NCI-H1092 treated with DMSO at 0.1 percent for 48 hours (cell line): Measurements from ENCODE around the gene TRIM27.
"Not testable (repeated sequence)": the region's sequence is repeated elsewhere in the genome, so short reads cannot be mapped to it uniquely, and the experiment has no call there.

Experiments
- DNase-seq: peaks from one replicate; lab custom pipeline; 2025; lab: John Stamatoyannopoulos, UW

The TRIM27 gene

DNA sequence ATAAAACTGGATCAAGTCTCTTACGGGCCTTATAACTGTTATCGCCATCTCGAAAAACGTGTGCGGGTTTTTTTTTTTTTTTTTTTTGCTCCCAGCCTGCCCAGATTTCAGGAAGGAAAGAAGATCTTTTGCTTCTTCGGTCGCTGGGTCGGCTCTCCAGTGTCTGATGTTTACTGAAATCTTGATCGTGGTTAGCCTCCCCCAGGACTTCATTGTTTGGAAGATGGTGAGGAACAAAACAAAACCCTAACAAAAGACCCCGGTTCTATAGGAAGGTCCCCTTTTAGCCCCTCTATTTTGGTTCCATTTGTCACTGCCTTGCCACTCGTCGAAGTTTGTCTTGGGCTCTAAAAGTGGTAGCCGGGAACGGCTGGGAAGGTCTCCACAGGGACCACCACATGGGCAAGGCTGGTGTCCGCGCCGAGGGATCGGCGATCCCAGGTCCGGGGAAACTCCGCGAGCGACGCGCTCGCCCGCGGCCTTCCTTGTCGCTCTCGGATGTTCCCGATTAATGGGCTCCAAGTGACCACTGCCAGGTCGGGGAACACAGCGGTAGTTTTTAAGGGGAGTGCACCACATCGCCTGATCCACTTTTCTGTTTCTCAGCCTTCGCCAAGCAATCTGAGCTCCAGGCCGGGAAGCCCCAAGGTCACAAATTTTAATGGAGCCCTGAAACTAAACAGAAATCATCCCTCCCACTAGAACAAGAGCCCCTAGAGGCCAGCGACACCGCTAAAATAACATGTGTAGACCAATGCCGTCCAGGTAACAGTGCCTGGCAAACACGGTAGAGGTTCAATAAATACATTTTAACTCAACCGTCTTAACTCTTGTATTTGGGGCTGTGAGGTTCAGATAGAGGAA is 27.0 kb downstream of the TRIM27 start:
- DNase-seq, result peak; percentile 72

DNA sequence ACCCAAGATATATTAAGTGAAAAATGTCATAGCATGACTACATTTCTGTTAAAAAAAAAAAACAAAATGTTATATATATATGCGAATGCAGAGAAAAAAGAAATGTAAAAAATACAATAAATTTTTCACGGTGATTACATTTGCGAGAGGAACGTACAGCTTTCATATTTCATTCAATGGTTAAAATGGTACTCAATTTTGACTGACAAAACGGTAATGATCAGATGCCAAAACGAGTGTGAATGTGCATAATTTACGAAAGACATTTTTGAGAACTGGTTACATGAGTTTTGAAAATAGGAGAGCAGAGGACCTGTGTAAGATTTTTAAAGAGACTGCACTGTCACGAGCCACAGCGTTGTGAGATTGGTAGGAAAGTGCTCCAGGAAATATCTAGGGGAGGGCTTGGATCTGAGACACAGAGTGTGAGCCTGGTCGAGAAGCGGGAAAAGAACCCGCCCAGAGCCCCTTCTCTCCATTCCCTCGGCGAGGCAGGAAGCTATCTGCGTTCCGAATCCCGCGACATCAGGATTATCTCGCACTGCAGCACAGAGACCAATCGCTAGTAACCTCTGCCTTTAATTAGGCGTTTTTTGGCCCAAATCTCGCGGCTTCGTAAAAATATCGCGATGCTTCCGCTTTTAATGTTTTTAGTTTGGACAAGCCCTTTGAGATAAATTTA is 28.5 kb downstream of the TRIM27 start:
- DNase-seq, result peak; percentile 92

DNA sequence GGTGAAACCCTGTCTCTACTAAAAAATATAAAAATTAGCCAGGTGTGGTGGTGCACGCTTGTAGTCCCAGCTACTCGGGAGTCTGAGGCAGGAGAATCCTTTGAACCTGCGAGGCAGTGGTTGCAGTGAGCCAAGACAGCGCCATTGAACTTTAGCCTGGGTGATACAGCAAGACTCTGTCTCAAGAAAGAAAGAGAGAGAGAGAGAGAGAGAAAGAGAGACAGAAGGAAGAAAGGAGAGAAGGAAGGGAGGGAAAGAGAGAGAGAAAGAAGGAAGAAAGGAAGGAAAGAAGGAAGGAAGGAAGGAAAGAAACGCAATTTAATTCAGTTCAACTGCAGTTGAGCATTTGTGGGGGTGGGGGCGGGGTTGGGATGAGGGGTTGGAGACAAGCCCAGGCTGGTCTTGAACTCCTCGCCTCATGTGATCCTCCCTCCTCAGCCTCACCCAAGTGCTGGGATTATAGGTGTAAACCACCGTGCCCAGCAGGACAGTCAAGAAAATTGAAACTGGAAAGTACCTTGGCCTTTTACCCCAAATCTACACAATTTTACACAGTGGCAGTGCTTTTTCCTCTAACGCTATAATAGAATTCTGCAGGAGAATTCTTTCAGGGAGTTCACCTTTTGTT is 30.5 kb downstream of the TRIM27 start:
- no peak for DNase-seq

DNA sequence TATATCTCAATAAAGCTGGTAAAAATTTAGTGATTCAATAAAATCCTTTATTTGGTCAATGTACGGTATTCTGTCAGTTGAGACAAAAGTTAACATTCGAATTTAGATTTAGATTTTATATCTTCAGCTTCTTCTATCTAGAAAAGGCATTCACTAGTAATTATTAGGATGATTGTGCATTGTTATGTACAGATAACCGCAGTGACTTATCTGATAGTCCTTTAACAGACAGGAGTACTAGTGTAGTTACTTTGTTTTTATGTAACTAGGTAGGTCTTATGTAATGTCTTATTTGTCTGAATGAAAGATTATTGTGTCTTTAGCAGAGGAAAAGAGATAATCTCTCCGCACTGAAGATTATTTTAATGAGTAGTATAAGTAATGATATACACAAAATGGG is 31.3 kb downstream of the TRIM27 start:
- no peak for DNase-seq

DNA sequence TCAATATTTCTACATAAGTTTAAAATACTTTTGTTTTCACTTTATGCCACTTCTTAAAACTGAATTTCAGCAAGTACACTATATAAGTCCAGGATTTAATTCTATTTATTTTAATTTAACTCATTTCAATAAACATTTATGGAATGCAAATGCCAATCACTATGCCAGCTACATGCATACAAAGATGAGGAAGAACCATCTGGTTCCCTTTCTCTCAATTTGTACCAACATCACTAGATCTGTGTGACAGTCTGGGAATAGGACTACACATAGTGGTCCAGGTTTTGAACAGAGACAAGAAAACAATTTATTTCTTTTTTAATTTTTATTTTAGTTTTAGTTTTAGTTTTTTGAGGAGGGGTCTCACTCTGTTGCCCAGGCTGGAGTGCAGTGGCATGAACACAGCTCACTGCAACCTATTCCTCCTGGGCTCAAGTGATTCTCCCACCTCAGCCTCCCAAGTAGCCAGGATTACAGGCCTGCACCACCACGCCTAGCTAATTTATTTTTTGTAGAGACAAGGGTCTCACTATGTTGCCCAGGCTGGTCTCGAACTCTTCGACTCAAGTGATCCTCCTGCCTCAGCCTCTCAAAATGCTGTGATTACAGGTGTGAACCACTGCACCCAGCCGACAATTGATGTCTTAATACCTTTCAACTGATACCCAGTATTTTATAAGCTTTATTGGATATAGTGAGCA is 35.8 kb downstream of the TRIM27 start:
- no peak for DNase-seq

DNA sequence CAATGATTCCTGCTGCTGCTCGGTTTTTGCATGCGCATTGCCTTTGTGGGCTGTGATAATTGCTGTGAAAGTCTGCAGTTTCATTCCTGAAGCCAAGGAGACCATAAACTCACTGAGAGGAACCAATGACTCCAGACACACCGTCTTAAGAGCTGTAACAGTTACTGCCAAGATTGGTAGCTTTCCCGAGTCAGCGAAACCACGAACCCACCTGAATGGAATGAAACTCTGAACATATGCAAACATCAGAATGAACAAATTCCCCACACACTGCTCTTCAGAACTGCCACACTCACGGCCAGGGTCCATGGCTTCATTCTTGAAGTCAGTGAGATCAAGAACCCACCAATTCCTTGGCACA is 37.7 kb downstream of the TRIM27 start:
- no peak for DNase-seq

DNA sequence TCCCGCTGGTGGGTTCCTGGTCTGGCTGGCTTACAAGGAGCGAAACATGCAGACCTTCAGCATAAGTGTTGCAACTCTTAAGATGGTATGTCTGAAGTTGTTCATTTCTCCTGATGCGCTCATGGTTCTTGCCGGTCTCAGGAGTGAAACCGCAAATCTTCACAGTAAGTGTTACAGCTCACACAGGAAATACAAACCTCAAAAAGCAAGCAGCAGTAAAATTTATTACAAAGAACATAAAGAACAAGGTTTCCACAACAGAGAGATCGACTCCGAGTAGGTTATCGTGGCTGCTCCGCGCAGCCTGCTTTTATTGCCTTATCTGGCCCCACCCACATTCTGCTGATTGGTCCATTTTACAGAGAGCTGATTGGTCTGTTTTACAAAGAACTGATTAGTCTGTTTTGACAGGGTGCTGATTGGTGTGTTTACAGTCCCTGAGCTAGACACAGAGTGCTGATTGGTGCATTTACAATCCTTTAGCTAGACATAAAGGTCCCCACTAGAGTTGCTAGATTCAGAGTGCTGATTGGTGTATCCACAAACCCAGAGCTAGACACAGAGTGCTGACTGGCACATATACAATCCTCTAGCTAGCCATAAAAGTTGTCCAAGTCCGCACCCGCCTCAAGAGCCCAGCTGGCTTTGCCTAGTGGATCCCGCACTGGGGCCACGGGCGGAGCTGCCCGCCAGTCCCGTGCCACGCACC is 39.2 kb downstream of the TRIM27 start:
- DNase-seq, result no peak

DNA sequence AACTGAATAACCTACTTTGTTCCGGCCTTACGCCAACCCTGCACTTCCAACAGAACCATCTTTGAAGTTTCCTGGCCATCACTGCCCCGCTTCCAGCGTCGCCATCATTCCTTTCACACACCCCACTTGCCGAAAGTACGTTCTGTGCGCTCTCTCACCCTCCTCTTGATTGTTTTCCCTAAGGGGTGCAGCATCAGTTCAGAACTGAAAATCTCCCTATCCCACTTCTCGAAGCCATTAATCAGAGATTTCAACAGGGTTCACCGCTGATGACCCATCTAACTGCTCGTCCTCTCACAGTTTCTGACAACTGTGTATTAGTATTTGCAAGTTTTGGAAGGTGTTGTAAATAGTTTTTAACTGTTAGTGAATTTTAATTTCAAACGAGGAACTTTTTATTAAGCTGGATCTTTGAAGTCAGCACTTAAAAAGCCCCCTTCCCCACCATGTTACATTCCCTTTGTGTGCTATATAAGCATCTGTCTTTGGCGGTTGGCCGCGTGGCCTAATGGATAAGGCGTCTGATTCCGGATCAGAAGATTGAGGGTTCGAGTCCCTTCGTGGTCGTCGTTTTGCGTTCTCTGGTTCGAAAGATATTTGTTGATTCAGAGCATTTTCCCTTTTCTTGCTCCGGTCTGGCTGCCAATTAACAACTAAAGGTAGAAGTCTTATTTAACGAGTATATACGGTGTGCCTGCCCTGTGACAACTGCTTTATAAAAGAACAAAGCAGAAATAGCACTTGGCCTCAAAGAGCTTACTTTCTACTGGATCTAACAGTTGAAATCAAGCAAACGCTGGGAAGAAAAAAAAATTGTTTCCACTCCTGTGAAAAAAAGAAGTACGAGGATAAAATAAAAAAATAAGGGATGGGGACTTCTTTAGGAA is 42.6 kb downstream of the TRIM27 start:
- peak; percentile 18 for DNase-seq

DNA sequence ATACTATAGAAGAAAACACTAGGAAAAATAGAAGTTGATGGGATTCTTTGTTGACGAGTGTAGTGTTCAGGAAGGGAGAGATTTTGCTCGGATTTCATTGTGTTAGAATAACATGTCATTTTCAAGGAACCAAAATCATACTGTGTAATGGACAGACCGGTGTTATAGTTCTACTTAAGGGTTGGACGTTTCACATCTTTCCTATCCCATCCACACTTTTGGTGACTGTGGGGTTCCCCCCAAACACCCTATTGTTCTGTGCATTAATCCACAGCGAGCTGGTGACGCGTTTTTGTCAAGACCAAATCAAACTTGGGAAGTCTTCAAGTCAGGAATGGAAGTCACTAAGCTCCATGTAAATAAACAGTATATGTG is 43.3 kb downstream of the TRIM27 start:
- DNase-seq, result no peak

DNA sequence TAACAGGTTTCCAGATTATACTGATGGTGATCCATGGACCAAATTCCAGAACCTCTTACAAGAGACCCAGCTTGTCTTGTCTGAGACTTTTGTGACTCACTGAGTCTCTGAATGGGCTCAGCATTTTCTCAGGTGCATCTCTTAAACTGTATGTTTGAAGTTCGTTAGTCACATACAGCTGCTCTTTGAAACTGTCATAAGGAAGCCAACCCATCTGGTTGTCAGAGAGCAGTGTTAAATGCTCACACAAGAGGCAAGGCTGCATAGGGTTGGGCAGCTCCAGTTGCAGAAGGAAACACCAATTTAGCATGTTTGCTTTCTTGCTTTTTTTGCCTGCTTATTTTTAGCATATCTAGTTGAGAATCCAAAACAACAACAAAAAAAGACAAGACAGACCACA is 47.1 kb downstream of the TRIM27 start:
- no peak for DNase-seq

DNA sequence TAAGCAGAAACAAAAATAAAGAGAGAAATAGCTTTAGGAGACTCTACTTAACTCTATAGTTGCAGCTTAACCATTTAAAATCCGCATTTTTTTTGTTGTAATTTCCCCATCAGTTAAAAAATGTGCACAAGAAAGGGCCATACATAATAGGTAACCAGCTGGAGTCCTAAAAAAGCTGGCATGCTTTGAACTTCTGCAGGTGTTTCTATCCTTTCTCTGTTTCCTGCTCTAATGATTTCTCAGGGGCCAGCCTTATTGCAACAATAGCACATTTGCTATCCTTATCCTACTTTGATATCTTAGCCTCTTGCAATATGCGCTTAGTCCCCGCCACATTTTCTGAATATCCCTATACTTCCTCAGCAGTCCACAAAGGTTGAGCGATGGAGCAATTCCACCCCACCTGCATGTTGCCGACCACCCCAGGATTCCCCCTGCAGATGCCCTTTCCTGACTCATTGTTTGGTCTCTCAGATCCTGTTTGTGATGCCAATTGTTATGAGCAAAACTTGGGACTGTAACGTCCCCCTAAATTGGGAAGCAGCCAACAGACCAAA is 48.5 kb downstream of the TRIM27 start:
- no peak for DNase-seq

DNA sequence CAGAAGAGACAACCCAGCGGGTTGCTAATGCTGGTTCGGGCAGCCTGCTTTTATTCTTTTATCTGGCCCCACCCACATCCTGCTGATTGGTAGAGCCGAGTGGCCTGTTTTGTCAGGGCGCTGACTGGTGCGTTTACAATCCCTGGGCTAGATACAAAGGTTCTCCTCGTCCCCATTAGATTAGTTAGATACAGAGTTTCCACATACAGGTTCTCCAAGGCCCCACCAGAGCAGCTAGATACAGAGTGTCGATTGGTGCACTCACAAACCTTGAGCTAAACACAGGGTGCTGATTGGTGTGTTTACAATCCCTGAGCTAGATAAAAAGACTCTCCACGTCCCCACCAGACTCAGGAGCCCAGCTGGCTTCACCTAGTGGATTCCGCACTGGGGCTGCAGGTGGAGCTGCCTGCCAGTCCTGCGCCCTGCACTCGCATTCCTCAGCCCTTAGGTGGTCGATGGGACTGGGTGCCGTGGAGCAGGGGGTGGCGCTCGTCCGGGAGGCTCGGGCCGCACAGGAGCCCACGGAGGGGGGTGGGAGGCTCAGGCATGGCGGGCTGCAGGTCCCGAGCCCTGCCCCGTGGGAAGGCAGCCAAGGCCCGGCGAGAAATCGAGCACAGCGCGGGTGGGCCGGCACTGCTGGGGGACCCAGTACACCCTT is 51.5 kb downstream of the TRIM27 start:
- not testable (repeated sequence) for DNase-seq

DNA sequence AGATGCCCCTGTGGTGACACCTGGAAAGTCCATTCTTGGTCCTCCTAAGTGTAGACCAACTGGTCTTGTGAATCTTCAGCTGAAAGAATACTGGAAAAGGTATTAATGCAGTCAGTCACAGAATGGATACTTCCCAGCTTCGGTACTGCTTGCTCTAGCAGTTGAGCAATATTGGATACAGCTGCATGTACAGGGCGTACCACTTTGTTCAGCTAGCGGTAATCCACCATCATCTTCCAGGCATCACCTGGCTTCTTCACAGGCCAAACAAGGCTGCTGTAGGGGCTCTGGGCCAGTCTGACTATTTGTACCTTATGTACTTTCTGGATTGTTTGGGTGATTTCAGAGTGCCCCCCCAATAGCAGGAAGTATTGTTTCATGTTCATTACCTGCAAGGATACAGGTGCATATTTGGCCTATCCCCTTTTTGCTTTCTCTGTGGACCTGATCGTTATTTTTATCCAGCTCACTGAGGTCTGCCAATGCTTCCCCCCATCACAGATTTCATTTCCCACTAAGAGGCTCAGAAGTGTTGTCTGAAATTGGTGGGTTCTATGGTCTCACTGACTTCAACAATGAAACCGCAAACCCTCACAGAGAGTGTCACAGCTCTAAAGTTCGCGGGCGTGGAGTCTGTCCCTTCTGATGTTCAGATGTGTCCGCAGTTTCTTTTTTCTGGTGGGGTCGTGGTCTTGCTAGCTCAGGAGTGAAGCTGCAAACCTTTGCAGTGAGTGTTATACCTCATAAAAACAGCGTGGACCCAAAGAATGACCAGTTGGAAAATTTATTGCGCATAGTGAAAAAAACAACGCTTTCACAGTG is 52.2 kb downstream of the TRIM27 start:
- no peak for DNase-seq

DNA sequence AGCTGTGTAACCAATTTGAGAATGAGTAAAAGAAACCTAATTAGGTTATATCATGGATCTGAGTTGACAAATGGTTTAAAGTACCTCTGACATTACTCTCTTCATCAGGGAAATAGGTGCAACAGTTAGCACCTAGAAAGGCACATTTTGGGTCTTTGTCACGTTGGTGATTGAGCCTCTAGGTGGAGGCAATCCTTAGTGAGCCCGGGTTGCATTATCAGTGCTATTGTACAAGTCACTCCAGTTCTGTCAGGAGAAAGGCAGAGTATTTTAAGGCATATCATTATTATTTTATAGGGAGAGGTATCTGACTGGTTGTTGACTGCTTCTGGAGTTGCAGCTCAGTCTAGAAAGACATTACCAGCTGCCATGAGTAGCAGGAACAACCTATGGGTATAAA is 54.9 kb downstream of the TRIM27 start:
- DNase-seq, result no peak

DNA sequence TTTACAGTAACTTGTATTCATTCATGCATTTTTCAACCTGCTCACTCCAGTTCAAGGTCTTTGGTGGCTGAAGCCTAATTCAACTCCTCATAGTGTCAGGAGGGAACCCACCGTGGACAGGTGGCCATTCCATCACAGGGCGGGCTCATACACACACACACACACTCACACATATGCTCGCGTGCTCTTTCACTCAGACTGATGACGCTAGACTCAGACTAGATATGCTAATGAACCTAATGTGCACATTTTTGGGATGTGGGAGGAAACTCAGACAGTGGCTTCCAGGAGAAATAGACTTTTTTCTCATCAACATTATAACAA is 56.7 kb downstream of the TRIM27 start:
- peak; percentile 29 for DNase-seq

DNA sequence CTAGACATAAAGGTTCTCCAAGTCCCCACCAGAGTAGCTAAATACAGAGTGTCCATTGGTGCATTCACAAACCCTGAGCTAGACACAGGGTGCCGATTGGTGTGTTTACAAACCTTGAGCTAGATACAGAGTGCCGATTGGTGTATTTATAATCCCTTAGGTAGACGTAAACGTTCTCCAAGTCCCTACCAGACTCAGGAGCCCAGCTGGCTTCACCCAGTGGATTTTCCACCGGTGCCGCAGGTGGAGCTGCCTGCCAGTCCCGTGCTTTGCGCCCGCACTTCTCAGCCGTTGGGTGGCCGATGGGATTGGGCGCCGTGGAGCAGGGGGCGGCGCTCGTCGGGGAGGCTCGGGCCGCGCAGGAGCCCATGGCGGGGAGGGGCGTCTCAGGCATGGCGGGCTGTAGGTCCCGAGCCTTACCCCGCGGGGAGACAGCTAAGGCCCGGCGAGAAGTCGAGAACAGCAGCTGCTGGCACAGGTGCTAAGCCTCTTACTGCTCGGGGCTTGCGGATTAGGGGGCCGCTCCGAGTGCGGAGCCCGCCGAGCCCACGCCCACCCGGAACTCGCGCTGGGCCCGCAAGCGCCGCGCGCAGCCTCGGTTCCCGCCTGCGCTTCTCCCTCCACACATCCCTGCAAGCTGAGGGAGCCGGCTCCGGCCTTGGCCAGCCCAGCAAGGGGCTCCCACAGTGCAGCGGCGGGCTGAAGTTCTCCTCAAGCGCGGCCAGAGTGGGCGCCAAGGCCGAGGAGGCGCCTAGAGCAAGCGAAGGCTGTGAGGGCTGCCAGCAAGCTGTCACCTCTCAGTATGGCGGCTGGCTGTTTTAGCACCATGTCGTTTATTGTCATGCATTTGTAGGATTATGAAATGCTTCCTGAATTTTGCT is 57.3 kb downstream of the TRIM27 start:
- DNase-seq, result peak; percentile 36

DNA sequence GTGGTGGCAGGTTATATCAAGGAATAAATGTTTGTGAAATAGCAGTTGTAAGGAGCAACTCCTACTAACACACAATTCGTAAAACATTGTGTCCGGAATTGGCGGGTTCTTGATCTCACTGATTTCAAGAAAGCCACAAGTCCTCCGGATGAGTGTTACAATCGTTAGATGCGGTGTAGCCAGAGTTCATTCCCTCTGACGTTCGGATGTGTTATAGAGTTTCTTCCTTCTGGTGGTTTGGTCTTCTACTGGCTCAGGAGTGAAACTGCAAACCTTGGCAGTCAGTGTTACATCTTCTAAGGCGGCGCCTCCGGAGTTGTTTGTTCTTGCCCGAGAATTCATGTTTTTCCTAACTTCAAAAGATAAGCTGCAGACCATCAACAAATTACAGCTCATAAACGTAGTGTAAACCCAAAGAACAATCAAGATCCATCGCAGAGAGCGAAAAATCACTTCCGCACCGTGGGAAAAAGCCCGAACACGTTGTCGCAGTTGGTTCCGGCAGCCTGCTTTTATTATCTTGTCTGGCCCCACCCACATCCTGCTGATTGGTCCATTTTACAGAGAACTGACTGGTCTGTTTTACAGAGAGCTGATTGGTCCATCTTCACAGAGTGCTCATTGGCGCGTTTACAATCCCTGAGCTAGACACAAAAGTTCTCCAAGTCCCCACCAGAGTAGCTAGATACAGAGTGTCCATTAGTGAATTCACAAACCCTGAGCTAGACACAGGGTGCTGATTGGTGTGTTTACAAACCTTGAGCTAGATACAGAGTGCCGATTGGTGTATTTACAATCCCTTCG is 58.2 kb downstream of the TRIM27 start:
- no peak for DNase-seq
